ENCODE measurements around the gene PLS1. TPM values are rescaled to one million over a fixed set of nuclear protein-coding genes. Genes with fewer than 3 reads are reported as not detected.

Gene PLS1
- total RNA-seq, 1 experiment from 2014 or later = 36.1 TPM

DNA sequence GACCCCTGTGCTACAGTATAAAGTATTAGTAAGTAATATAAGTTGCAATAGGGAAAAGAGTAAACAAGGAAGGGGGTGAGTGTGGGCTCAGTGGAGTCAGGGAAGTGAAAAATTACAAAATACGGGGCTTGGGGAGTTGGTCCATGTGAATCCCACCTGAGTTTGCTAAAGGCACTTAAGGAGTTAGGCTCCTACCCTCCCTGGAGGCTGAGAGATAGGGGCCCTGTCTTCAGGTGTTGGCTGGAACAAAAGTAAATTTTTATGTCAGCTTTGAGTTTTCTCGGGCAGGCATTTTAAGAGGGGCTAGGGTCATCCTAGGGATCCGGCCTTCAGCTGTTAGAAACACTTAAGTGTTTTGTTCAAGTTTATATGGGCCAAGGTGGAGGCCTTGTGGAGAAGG, 135.9 kb downstream of the PLS1 start:
- ChIA-PET CTCF (no interaction called here), POLR2A (interaction anchor here (1.2 kb wide), 1 partner anchor 14 kb away, joined by 3 read pairs; no protein-coding TSS in a partner anchor)
- TF ChIP-seq, protein P1, sequence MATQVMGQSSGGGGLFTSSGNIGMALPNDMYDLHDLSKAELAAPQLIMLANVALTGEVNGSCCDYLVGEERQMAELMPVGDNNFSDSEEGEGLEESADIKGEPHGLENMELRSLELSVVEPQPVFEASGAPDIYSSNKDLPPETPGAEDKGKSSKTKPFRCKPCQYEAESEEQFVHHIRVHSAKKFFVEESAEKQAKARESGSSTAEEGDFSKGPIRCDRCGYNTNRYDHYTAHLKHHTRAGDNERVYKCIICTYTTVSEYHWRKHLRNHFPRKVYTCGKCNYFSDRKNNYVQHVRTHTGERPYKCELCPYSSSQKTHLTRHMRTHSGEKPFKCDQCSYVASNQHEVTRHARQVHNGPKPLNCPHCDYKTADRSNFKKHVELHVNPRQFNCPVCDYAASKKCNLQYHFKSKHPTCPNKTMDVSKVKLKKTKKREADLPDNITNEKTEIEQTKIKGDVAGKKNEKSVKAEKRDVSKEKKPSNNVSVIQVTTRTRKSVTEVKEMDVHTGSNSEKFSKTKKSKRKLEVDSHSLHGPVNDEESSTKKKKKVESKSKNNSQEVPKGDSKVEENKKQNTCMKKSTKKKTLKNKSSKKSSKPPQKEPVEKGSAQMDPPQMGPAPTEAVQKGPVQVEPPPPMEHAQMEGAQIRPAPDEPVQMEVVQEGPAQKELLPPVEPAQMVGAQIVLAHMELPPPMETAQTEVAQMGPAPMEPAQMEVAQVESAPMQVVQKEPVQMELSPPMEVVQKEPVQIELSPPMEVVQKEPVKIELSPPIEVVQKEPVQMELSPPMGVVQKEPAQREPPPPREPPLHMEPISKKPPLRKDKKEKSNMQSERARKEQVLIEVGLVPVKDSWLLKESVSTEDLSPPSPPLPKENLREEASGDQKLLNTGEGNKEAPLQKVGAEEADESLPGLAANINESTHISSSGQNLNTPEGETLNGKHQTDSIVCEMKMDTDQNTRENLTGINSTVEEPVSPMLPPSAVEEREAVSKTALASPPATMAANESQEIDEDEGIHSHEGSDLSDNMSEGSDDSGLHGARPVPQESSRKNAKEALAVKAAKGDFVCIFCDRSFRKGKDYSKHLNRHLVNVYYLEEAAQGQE (IDR thresholded peaks at IDR 0.05; ENCODE audit: insufficient read depth in 1 of 2, low read depth in 2 of 2, low read length in 1 of 2) = no peak
- TF ChIP-seq TCF7L2 (IDR thresholded peaks at IDR 0.05; ENCODE audit: low read depth, low read length) = no peak
- no peak for TF ChIP-seq POLR2AphosphoS5 (IDR thresholded peaks at IDR 0.05; ENCODE audit: low read depth, low read length)
- TF ChIP-seq SIN3A (IDR thresholded peaks at IDR 0.05; ENCODE audit: borderline replicate concordance, insufficient read depth, low read depth, low read length) = no peak
- TF ChIP-seq CTCF (IDR thresholded peaks at IDR 0.05) = no peak

GRCh38 chr3:142734834-142735233, 138.6 kb downstream of the PLS1 start:
- DNase-seq (ENCODE audit: low read depth, low spot score) = no peak
- POLR2A ChIA-PET = no interaction called here
- H3K27ac ChIP-seq (ENCODE audit: low read length) = no peak overlapping the region
- TF ChIP-seq TCF7L2 (IDR thresholded peaks at IDR 0.05; ENCODE audit: low read depth, low read length) (no peak), SIN3A (IDR thresholded peaks at IDR 0.05; ENCODE audit: borderline replicate concordance, insufficient read depth, low read depth, low read length) (no peak), POLR2AphosphoS5 (IDR thresholded peaks at IDR 0.05; ENCODE audit: low read depth, low read length) (no peak), CTCF (IDR thresholded peaks at IDR 0.05) (no peak)
- TF ChIP-seq, protein P1 (IDR thresholded peaks at IDR 0.05; ENCODE audit: insufficient read depth in 1 of 2, low read depth in 2 of 2, low read length in 1 of 2) = no peak
- no peaks in the 10 kb centered on the region for H3K36me3 ChIP-seq (ENCODE audit: control insufficient read depth, insufficient read depth, low read length)
- BruUV-seq (replicated peaks) = no TSS peak
- in situ Hi-C loops (cut with HindIII; ENCODE audit: low pct_unique_long_range_greater_than_20kb, low sequenced_read_pairs) (no loop called here), intact Hi-C loops (cut with micrococcal nuclease; ENCODE audit: unreplicated experiment) (loop anchor here (5.0 kb wide), 1 partner anchor 148 kb away; no protein-coding TSS in a partner anchor)
- H3K4me3 ChIP-seq (ENCODE audit: low read depth in 2 of 2, low read length in 2 of 2) = no peak overlapping the region
- H3K27me3 ChIP-seq (ENCODE audit: control insufficient read depth, insufficient read depth, low read length) = no peaks in the 10 kb centered on the region
- CTCF ChIA-PET = no interaction called here
- no peak for ATAC-seq
- H3K9me3 ChIP-seq (ENCODE audit: control insufficient read depth, insufficient read depth, low read depth, low read length) = no peaks in the 10 kb centered on the region
- no peaks in the 10 kb centered on the region for H3K4me1 ChIP-seq (ENCODE audit: control insufficient read depth, insufficient read depth, low read length)

More for the DNA sequence above, 135.9 kb downstream of the PLS1 start:
- H3K4me1 ChIP-seq (ENCODE audit: control insufficient read depth, insufficient read depth, low read length) = peaks cover 4% of the 10 kb centered on the region; the same call in 1 of the 2 replicates
- ATAC-seq = no peak
- no peaks in the 10 kb centered on the region for H3K36me3 ChIP-seq (ENCODE audit: control insufficient read depth, insufficient read depth, low read length)
- no peaks in the 10 kb centered on the region for H3K9me3 ChIP-seq (ENCODE audit: control insufficient read depth, insufficient read depth, low read depth, low read length)
- intact Hi-C loops (cut with micrococcal nuclease; ENCODE audit: unreplicated experiment) = no loop called here
- no peak for DNase-seq (ENCODE audit: low read depth, low spot score)
- H3K27ac ChIP-seq (ENCODE audit: low read length) = no peak overlapping the region
- in situ Hi-C loops (cut with HindIII; ENCODE audit: low pct_unique_long_range_greater_than_20kb, low sequenced_read_pairs) = no loop called here
- no peaks in the 10 kb centered on the region for H3K27me3 ChIP-seq (ENCODE audit: control insufficient read depth, insufficient read depth, low read length)
- BruUV-seq (replicated peaks) = no TSS peak
- no peak overlapping the region for H3K4me3 ChIP-seq (ENCODE audit: low read depth in 2 of 2, low read length in 2 of 2)
